ENCODE measurements around the gene CDK4.

Gene CDK4

DNA sequence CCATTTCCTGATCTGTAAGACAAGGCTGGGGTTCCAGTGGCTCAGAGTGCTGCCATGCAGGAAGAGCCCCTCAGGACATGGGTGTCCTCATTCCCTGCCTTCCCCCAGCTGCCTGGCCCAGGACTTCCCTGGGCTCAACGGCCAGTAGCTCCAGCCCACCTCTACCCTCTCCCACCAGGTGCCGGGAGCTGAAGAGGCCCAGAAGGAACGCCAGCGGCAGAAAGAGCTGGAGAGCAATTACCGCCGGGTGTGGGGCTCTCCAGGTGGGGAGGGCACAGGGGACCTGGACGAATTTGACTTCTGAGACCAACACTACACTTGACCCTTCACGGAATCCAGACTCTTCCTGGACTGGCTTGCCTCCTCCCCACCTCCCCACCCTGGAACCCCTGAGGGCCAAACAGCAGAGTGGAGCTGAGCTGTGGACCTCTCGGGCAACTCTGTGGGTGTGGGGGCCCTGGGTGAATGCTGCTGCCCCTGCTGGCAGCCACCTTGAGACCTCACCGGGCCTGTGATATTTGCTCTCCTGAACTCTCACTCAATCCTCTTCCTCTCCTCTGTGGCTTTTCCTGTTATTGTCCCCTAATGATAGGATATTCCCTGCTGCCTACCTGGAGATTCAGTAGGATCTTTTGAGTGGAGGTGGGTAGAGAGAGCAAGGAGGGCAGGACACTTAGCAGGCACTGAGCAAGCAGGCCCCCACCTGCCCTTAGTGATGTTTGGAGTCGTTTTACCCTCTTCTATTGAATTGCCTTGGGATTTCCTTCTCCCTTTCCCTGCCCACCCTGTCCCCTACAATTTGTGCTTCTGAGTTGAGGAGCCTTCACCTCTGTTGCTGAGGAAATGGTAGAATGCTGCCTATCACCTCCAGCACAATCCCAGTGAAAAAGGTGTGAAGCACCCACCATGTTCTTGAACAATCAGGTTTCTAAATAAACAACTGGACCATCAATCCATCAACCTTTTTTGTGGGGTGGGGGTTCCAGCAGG, 31.2 kb downstream of the CDK4 start:
- no peaks in the 10 kb centered on the region for H3K27me3 ChIP-seq (replicated peaks; ENCODE audit: insufficient read depth, low read length)
- no peak overlapping the region for H3K27ac ChIP-seq (ENCODE audit: low read length)
- H3F3A ChIP-seq (ENCODE audit: insufficient read depth, low read length) = no peaks in the 10 kb centered on the region; the same call in 1 of the 2 replicates
- H3K9me2 ChIP-seq (replicated peaks; ENCODE audit: insufficient read depth, low read length) = no peaks in the 10 kb centered on the region
- no peak overlapping the region for H3K4me3 ChIP-seq (ENCODE audit: low read length)
- no peaks in the 10 kb centered on the region for H3K79me2 ChIP-seq (ENCODE audit: low read length)
- TF ChIP-seq EZH2phosphoT487 (IDR thresholded peaks at IDR 0.05; ENCODE audit: low read length) (no peak), EZH2 (optimal IDR thresholded peaks at IDR 0.05; ENCODE audit: low read depth, low read length) (no peak)
- TF ChIP-seq, protein P1, sequence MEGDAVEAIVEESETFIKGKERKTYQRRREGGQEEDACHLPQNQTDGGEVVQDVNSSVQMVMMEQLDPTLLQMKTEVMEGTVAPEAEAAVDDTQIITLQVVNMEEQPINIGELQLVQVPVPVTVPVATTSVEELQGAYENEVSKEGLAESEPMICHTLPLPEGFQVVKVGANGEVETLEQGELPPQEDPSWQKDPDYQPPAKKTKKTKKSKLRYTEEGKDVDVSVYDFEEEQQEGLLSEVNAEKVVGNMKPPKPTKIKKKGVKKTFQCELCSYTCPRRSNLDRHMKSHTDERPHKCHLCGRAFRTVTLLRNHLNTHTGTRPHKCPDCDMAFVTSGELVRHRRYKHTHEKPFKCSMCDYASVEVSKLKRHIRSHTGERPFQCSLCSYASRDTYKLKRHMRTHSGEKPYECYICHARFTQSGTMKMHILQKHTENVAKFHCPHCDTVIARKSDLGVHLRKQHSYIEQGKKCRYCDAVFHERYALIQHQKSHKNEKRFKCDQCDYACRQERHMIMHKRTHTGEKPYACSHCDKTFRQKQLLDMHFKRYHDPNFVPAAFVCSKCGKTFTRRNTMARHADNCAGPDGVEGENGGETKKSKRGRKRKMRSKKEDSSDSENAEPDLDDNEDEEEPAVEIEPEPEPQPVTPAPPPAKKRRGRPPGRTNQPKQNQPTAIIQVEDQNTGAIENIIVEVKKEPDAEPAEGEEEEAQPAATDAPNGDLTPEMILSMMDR (IDR thresholded peaks at IDR 0.05; ENCODE audit: low read length) = no peak
- no peaks in the 10 kb centered on the region; the same call in 1 of the 2 replicates for H3K36me3 ChIP-seq (replicated peaks; ENCODE audit: insufficient read depth, low read length)
- no peaks in the 10 kb centered on the region for H4K20me1 ChIP-seq (ENCODE audit: insufficient read depth, low read length)
- DNase-seq = no peak
- no peak overlapping the region for H2AFZ ChIP-seq (ENCODE audit: low read length)
- H3K4me2 ChIP-seq (ENCODE audit: low read depth, low read length) = no peak overlapping the region
- no peaks in the 10 kb centered on the region for H3K4me1 ChIP-seq (ENCODE audit: low read length)
- H3K9me3 ChIP-seq (replicated peaks; ENCODE audit: insufficient read depth, low read length) = no peaks in the 10 kb centered on the region
- H3K9ac ChIP-seq (ENCODE audit: low read length) = no peak overlapping the region

DNA sequence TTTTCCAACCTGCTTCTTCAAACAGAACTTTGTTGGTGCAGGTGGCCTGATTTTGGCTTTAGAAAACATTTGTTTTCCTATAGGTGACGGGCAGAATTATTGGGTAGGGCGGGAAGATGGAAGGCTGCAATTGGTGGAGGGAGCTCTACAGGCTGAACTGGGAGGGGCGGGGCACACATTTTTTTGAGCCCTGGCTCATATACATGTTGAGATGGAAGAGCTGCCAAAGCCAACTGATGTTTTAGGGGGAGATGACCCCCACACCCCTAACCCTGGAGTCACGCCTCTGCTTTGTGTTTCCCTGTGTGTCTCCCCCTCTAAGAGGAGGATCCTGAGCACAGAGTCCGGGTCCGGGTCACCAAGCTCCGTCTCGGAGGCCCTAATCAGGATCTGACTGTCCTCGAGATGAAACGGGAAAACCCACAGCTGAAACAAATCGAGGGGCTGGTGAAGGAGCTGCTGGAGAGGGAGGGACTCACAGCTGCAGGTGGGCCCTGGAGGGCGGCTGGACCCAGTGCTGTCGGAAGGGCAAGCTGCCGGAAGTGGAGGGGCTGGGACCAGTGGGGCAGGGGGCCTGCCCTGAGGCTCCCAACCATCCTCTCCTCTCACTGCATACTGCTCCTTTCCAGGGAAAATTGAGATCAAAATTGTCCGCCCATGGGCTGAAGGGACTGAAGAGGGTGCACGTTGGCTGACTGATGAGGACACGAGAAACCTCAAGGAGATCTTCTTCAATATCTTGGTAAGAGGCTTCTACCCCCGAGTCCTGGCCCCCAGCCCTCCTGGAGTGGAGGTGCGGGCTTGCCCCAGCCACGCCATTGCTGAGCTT, 32.1 kb downstream of the CDK4 start:
- no peak for DNase-seq
- no peaks in the 10 kb centered on the region for H3K27me3 ChIP-seq (replicated peaks; ENCODE audit: insufficient read depth, low read length)
- H4K20me1 ChIP-seq (ENCODE audit: insufficient read depth, low read length) = no peaks in the 10 kb centered on the region
- H3K4me3 ChIP-seq (ENCODE audit: low read length) = no peak overlapping the region
- H3K9ac ChIP-seq (ENCODE audit: low read length) = no peak overlapping the region
- H3K27ac ChIP-seq (ENCODE audit: low read length) = no peak overlapping the region
- H3F3A ChIP-seq (ENCODE audit: insufficient read depth, low read length) = no peaks in the 10 kb centered on the region; the same call in 1 of the 2 replicates
- no peak overlapping the region for H2AFZ ChIP-seq (ENCODE audit: low read length)
- H3K9me2 ChIP-seq (replicated peaks; ENCODE audit: insufficient read depth, low read length) = no peaks in the 10 kb centered on the region
- no peaks in the 10 kb centered on the region for H3K4me1 ChIP-seq (ENCODE audit: low read length)
- no peaks in the 10 kb centered on the region for H3K9me3 ChIP-seq (replicated peaks; ENCODE audit: insufficient read depth, low read length)
- H3K4me2 ChIP-seq (ENCODE audit: low read depth, low read length) = no peak overlapping the region
- no peaks in the 10 kb centered on the region for H3K79me2 ChIP-seq (ENCODE audit: low read length)
- TF ChIP-seq, protein P1 (IDR thresholded peaks at IDR 0.05; ENCODE audit: low read length) = no peak
- no peak for TF ChIP-seq EZH2 (optimal IDR thresholded peaks at IDR 0.05; ENCODE audit: low read depth, low read length)
- no peak for TF ChIP-seq EZH2phosphoT487 (IDR thresholded peaks at IDR 0.05; ENCODE audit: low read length)
- H3K36me3 ChIP-seq (replicated peaks; ENCODE audit: insufficient read depth, low read length) = no peaks in the 10 kb centered on the region; the same call in 1 of the 2 replicates

DNA sequence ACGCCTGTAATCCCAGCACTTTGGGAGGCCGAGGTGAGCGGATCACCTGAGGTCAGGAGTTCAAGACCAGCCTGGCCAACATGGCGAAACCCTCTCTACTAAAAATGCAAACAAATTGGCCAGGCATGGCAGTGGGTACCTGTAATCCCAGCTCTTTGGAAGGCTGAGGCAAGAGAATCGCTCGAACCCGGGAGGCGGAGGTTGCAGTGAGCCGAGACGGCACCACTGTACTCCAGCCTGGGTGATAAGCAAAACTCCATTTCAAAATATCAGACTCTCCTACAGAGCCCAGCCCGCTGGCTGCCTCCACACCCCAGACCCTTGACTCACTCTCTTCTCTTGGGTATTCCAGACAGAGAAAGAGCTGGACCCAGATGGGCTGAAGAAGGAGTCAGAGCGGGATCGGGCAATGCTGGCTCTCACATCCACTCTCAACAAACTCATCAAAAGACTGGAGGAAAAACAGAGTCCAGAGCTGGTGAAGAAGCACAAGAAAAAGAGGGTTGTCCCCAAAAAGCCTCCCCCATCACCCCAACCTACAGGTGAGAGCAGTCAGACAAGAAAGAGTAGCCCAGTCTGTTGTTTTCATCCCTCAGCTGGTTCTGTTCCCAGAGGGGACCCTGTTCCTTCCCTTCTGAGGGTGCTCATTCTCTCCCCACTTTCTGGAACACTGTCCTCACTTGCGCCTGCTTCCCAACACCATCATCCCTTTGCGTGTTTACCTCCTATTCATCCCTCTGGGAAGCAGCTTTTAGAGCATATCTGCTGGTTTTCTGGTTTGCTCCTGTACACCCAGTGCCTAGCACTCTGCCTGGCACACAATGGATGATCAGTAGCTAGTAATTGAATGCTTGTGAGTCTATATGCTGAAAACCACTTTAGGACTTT, 33.2 kb downstream of the CDK4 start:
- no peaks in the 10 kb centered on the region for H4K20me1 ChIP-seq (ENCODE audit: insufficient read depth, low read length)
- no peak overlapping the region for H2AFZ ChIP-seq (ENCODE audit: low read length)
- no peak overlapping the region for H3K9ac ChIP-seq (ENCODE audit: low read length)
- H3K27me3 ChIP-seq (replicated peaks; ENCODE audit: insufficient read depth, low read length) = no peaks in the 10 kb centered on the region
- H3K4me3 ChIP-seq (ENCODE audit: low read length) = no peak overlapping the region
- H3K4me2 ChIP-seq (ENCODE audit: low read depth, low read length) = no peak overlapping the region
- DNase-seq = no peak
- no peak overlapping the region for H3K27ac ChIP-seq (ENCODE audit: low read length)
- no peaks in the 10 kb centered on the region for H3K9me3 ChIP-seq (replicated peaks; ENCODE audit: insufficient read depth, low read length)
- no peaks in the 10 kb centered on the region for H3F3A ChIP-seq (ENCODE audit: insufficient read depth, low read length)
- no peaks in the 10 kb centered on the region for H3K9me2 ChIP-seq (replicated peaks; ENCODE audit: insufficient read depth, low read length)
- no peaks in the 10 kb centered on the region for H3K4me1 ChIP-seq (ENCODE audit: low read length)
- TF ChIP-seq, protein P1 (IDR thresholded peaks at IDR 0.05; ENCODE audit: low read length) = no peak
- TF ChIP-seq EZH2phosphoT487 (IDR thresholded peaks at IDR 0.05; ENCODE audit: low read length) (no peak), EZH2 (optimal IDR thresholded peaks at IDR 0.05; ENCODE audit: low read depth, low read length) (no peak)
- H3K36me3 ChIP-seq (replicated peaks; ENCODE audit: insufficient read depth, low read length) = no peaks in the 10 kb centered on the region; the same call in 1 of the 2 replicates
- H3K79me2 ChIP-seq (ENCODE audit: low read length) = no peaks in the 10 kb centered on the region
